K562 (cell line): ENCODE results near the gene CEP72.
"Not testable (repeated sequence)": the region's sequence is repeated elsewhere in the genome, so short reads cannot be mapped to it uniquely, and the experiment has no call there.

Experiments
- TAF1 ChIP-seq: IDR thresholded peaks from 2 replicates; pipeline ENCODE4 v1.6.1; 2011; ENCODE audit warnings: mild to moderate bottlenecking, low read length, moderate library complexity; ENCODE audit not compliant: insufficient read depth, control insufficient read depth, severe bottlenecking; ENCODE audit errors: extremely low read depth
- TCF7L2 ChIP-seq: fragments of 150-350 bp; IDR thresholded peaks from 2 replicates; pipeline ENCODE4 v1.6.1; 2016; ENCODE audit warnings: low read depth, mild to moderate bottlenecking, low read length, moderate library complexity

- TF ChIP-seq TAF1, TCF7L2: not testable (repeated sequence)
Measured at GRCh38 chr5:695475-695874, 83.3 kb downstream of the CEP72 start.
